ENCODE results near the gene KIAA0232.
"Not testable (repeated sequence)": the region's sequence is repeated elsewhere in the genome, so short reads cannot be mapped to it uniquely, and the experiment has no call there.

KIAA0232 gene

GRCh38 chr4:6777636-6778281 is 4.8 kb upstream of the KIAA0232 start:
- no peak for DNase-seq

- no peak for DNase-seq
Measured at GRCh38 chr4:6778435-6778834, 4.1 kb upstream of the KIAA0232 start.

- no peak for DNase-seq
Measured at GRCh38 chr4:6779667-6780565, 2.6 kb upstream of the KIAA0232 start.

GRCh38 chr4:6781113-6781512 is 1.4 kb upstream of the KIAA0232 start:
- no peak for DNase-seq

GRCh38 chr4:6781561-6781960 is 966 bp upstream of the KIAA0232 start:
- DNase-seq, result no peak

- DNase-seq, result no peak
Measured at GRCh38 chr4:6782846-6783110, 251 bp downstream of the KIAA0232 start.

- peak; percentile 88 for DNase-seq
Measured at GRCh38 chr4:6783111-6783981, 819 bp downstream of the KIAA0232 start.

GRCh38 chr4:6785572-6785925 is 3.0 kb downstream of the KIAA0232 start:
- DNase-seq, result no peak

- no peak for DNase-seq
Measured at GRCh38 chr4:6788123-6788522, 5.6 kb downstream of the KIAA0232 start.

- DNase-seq, result not testable (repeated sequence)
Measured at GRCh38 chr4:6791245-6791644, 8.7 kb downstream of the KIAA0232 start.

- not testable (repeated sequence) for DNase-seq
Measured at GRCh38 chr4:6791796-6792195, 9.3 kb downstream of the KIAA0232 start.

GRCh38 chr4:6794189-6794588 is 11.7 kb downstream of the KIAA0232 start:
- no peak for DNase-seq

GRCh38 chr4:6795821-6796220 is 13.3 kb downstream of the KIAA0232 start:
- DNase-seq, result no peak

GRCh38 chr4:6797368-6797767 is 14.8 kb downstream of the KIAA0232 start:
- not testable (repeated sequence) for DNase-seq

- no peak for DNase-seq
Measured at GRCh38 chr4:6799091-6799490, 16.6 kb downstream of the KIAA0232 start.

- no peak for DNase-seq
Measured at GRCh38 chr4:6802025-6802424, 19.5 kb downstream of the KIAA0232 start.

- no peak for DNase-seq
Measured at GRCh38 chr4:6802626-6803025, 20.1 kb downstream of the KIAA0232 start.

- no peak for DNase-seq
Measured at GRCh38 chr4:6803246-6803645, 20.7 kb downstream of the KIAA0232 start.

- DNase-seq, result no peak
Measured at GRCh38 chr4:6804082-6804752, 21.7 kb downstream of the KIAA0232 start.

- DNase-seq, result no peak
Measured at GRCh38 chr4:6806924-6807626, 24.5 kb downstream of the KIAA0232 start.

- DNase-seq, result no peak
Measured at GRCh38 chr4:6808259-6808658, 25.7 kb downstream of the KIAA0232 start.

GRCh38 chr4:6811165-6811564 is 28.6 kb downstream of the KIAA0232 start:
- DNase-seq, result no peak

Measured in stimulated activated CD4-positive, alpha-beta T cell treated with anti-CD3 and anti-CD28 coated beads, Interleukin-12 subunit alpha, Interleukin-12 subunit beta, amount 100 ng/mL, for 4 hours (primary cell).